DND-41 (cell line): ENCODE data around the gene DENND6B.

Source experiments
- CTCF ChIP-seq: IDR thresholded peaks from 2 replicates; pipeline ENCODE4 v1.5.1; 2012; ENCODE audit warnings: borderline replicate concordance, low read length, moderate library complexity, mild to moderate bottlenecking; ENCODE audit not compliant: poor library complexity, severe bottlenecking; ENCODE audit errors: extremely low read depth
- EZH2 ChIP-seq: IDR thresholded peaks from 3 replicates; pipeline ENCODE4 v1.6.1; 2012; ENCODE audit warnings: borderline replicate concordance, low read depth, mild to moderate bottlenecking, moderate library complexity, low read length, inconsistent platforms; ENCODE audit not compliant: severe bottlenecking

DNA sequence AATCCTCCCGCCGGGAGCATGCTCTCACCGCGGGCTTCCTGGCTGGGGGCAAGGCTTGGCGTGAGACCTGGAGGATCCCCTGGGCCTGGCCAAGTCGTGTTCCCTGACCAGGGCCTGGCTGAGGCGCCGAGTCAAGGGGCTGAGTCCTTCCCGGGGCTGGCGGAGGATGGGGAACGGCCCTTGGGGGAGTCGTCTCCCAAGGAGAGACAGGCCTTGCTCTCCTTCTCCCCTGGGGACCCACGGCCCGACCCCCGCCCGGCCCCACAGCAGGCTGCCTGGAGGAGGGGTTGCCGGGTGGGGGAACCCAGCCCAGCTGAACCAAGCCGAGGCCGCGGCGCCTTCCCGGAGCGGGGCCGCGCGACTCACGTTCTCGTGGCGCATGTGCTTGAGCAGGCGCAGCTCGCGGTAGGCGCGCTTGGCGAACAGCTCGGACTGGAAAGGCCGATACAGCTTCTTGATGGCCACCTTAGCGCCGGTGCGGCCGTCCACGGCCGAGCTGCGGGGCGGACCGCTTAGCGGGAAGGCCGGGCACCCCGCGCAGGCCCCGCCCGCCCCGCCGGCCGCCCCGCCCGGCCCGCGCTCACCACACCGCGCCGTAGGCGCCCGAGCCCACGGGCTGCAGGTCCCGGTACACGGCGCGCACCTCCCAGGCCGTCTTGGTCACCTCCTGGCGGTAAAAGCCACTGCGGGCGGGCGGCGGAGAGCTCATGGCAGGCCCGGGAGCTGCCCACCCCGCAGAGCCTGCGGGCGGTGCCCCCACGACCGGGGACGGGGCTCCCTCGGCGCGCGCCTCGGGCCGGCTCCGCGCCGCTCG is 65.8 kb downstream of the DENND6B start:
- no peak for TF ChIP-seq CTCF
- TF ChIP-seq EZH2 = no peak
